MCF 10A (cell line): Measurements from ENCODE around the gene LRMDA. TPM values are rescaled to one million over a fixed set of nuclear protein-coding genes. Genes with fewer than 3 reads are reported as not detected.

ENCODE experiments used
- BruUV-seq: library from RNA; stranded (reverse); fragments of 400-500 nt; replicated peaks from 2 replicates; lab custom pipeline; 2021; lab: Mats Ljungman, UMichigan
- CTCF ChIA-PET: fragments of 300-600 bp; sonication (Branson Sonifier 250); formaldehyde crosslinking; extraction: SDS; loops from one replicate; lab custom pipeline; 2021; ENCODE audit warnings: antibody characterized with exemption, inconsistent platforms; lab: Yijun Ruan, JAX
- POLR2A ChIA-PET: fragments of 300-600, 350-650 bp; sonication (Branson Sonifier 250); formaldehyde crosslinking; extraction: SDS; loops from one replicate; lab custom pipeline; 2020; ENCODE audit warnings: antibody characterized with exemption, inconsistent platforms; lab: Yijun Ruan, JAX
- DNase-seq: peaks from one replicate; pipeline ENCODE4 v3.0.0-alpha.2; 2018; ENCODE audit not compliant: unreplicated experiment
- H3K27ac Mint-ChIP-seq: one replicate; pipeline ENCODE4 v1.8.0; 2022; ENCODE audit warnings: mild to moderate bottlenecking, low read depth, mixed read lengths; ENCODE audit not compliant: unreplicated experiment
- H3K27me3 Mint-ChIP-seq: one replicate; pipeline ENCODE4 v1.8.0; 2022; ENCODE audit warnings: mixed read lengths; ENCODE audit not compliant: insufficient read depth, unreplicated experiment
- H3K36me3 Mint-ChIP-seq: one replicate; pipeline ENCODE4 v1.8.0; 2022; ENCODE audit warnings: mild to moderate bottlenecking, moderate library complexity, mixed read lengths; ENCODE audit not compliant: insufficient read depth, unreplicated experiment
- H3K4me1 Mint-ChIP-seq: one replicate; pipeline ENCODE4 v1.8.0; 2022; ENCODE audit warnings: mixed read lengths; ENCODE audit not compliant: insufficient read depth, unreplicated experiment
- H3K4me3 Mint-ChIP-seq: one replicate; pipeline ENCODE4 v1.8.0; 2022; ENCODE audit warnings: mild to moderate bottlenecking, moderate library complexity, mixed read lengths; ENCODE audit not compliant: unreplicated experiment
- H3K9me3 Mint-ChIP-seq: one replicate; pipeline ENCODE4 v1.8.0; 2022; ENCODE audit warnings: mixed read lengths; ENCODE audit not compliant: unreplicated experiment
- intact Hi-C: fragments of 100-400 bp; cut with micrococcal nuclease; formaldehyde crosslinking; loops from 2 replicates; pipeline ENCODE4 v1.14.1; 2022
- total RNA-seq: library from RNA; stranded (reverse); gene quantifications from 2 replicates; pipeline ENCODE4 v1.2.3, GENCODE V29; 2022
- TF ChIP-seq, protein P1 (sequence below): fragments of 200-600 bp; IDR thresholded peaks from one replicate; pipeline ENCODE4 v1.8.0; 2022; ENCODE audit warnings: antibody characterized with exemption, mild to moderate bottlenecking; ENCODE audit not compliant: unreplicated experiment

The LRMDA gene
- total RNA-seq, 1 experiment from 2014 or later, result not detected

DNA sequence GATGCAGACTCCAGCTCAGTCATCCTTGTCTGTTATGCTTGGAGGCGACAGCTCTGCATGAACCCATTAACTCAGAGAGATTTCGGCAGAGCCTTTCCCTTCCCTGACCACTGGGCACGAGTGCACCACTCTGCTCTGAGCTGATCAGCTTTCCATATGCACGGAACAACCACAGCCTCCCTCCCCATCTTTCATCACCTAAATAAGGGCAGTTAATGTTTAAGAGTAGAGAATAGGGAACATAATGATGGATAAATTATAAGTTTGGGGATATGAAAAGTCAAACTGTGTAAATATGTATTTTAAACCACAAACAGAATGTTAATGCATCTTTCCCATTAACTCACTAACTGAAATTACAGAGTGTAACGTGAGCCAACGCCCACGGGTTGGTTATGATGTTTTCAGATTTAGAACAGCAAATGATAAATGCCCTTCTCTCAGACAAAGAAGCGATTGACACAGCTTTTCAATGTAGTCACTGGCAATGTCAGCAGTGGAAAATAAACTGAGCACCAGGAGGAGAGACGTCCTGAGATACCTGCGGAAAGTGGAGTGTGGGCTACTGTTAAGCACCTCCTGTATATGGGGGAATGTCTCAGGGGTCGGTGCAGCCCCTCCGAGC is 658.2 kb downstream of the LRMDA start:
- CTCF ChIA-PET, result interaction anchor here (0.7 kb wide), 1 partner anchor 127 kb away, joined by 3 read pairs; no protein-coding TSS in a partner anchor
- Mint-ChIP-seq H3K9me3 (peaks cover 7% of the 10 kb centered on the region), H3K27ac (no peak overlapping the region), H3K27me3 (peaks cover 10% of the 10 kb centered on the region), H3K4me3 (no peak overlapping the region), H3K4me1 (peaks cover 6% of the 10 kb centered on the region), H3K36me3 (no peaks in the 10 kb centered on the region)
- no TSS peak for BruUV-seq
- POLR2A ChIA-PET, result no interaction called here
- intact Hi-C loops, result no loop called here
- DNase-seq, result no peak
- TF ChIP-seq, protein P1, sequence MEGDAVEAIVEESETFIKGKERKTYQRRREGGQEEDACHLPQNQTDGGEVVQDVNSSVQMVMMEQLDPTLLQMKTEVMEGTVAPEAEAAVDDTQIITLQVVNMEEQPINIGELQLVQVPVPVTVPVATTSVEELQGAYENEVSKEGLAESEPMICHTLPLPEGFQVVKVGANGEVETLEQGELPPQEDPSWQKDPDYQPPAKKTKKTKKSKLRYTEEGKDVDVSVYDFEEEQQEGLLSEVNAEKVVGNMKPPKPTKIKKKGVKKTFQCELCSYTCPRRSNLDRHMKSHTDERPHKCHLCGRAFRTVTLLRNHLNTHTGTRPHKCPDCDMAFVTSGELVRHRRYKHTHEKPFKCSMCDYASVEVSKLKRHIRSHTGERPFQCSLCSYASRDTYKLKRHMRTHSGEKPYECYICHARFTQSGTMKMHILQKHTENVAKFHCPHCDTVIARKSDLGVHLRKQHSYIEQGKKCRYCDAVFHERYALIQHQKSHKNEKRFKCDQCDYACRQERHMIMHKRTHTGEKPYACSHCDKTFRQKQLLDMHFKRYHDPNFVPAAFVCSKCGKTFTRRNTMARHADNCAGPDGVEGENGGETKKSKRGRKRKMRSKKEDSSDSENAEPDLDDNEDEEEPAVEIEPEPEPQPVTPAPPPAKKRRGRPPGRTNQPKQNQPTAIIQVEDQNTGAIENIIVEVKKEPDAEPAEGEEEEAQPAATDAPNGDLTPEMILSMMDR, result no peak

DNA sequence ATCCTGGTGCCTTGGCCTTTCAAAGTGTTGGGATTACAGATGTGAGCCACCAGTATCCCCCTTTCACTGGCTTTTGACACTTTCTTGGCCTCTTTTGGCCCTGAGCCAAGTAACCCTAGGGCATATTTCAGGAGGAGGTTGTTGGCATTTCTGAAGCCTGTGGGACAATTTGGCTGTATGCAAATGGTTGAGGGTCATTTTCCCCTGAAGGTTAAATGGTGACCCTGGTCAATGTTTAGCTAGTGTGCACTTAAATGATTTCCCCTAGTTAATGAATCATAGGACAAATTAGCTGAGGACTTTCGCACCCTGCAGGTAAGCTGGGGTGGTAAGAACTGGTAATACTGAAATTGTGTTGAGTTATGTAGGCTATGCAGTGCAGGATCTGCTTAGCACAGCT is 660.5 kb downstream of the LRMDA start:
- H3K36me3 Mint-ChIP-seq, result no peaks in the 10 kb centered on the region
- TF ChIP-seq, protein P1, result no peak
- intact Hi-C loops, result no loop called here
- peaks cover 10% of the 10 kb centered on the region for H3K27me3 Mint-ChIP-seq
- no TSS peak for BruUV-seq
- peaks cover 7% of the 10 kb centered on the region for H3K9me3 Mint-ChIP-seq
- POLR2A ChIA-PET, result interaction anchor here (0.6 kb wide), 1 partner anchor 690 kb away, joined by 5 read pairs; no protein-coding TSS in a partner anchor
- no peak overlapping the region for H3K4me3 Mint-ChIP-seq
- DNase-seq, result no peak
- H3K27ac Mint-ChIP-seq, result no peak overlapping the region
- H3K4me1 Mint-ChIP-seq, result peaks cover under 1% of the 10 kb centered on the region
- CTCF ChIA-PET, result no interaction called here

DNA sequence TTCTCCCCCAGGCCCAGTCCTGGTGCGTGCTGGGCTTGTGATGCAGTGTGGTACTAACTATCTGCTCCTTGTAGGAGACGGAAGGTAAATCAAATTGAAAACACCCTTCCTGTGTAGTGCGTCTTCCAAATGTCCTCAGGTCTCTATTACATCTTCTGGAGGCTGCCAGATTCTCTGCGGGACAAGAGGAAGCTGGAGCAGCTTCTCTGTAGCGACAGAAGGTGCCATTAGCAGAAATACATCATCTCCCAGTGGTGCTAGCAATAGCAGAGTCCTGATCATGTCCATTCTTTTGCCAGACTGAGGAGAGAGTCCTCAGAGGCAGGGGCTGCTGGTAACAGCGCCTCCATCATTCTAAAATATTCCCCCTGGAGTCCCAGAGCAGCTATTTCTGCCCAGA is 675.2 kb downstream of the LRMDA start:
- TF ChIP-seq, protein P1, result no peak
- BruUV-seq, result no TSS peak
- ChIA-PET POLR2A (no interaction called here), CTCF (no interaction called here)
- Mint-ChIP-seq H3K4me1 (peaks cover 17% of the 10 kb centered on the region), H3K27ac (no peak overlapping the region), H3K36me3 (no peaks in the 10 kb centered on the region), H3K4me3 (no peak overlapping the region), H3K27me3 (no peaks in the 10 kb centered on the region), H3K9me3 (no peaks in the 10 kb centered on the region)
- no peak for DNase-seq
- intact Hi-C loops, result loop anchor here (10.0 kb wide), 1 partner anchor 878 kb away; no protein-coding TSS in a partner anchor

DNA sequence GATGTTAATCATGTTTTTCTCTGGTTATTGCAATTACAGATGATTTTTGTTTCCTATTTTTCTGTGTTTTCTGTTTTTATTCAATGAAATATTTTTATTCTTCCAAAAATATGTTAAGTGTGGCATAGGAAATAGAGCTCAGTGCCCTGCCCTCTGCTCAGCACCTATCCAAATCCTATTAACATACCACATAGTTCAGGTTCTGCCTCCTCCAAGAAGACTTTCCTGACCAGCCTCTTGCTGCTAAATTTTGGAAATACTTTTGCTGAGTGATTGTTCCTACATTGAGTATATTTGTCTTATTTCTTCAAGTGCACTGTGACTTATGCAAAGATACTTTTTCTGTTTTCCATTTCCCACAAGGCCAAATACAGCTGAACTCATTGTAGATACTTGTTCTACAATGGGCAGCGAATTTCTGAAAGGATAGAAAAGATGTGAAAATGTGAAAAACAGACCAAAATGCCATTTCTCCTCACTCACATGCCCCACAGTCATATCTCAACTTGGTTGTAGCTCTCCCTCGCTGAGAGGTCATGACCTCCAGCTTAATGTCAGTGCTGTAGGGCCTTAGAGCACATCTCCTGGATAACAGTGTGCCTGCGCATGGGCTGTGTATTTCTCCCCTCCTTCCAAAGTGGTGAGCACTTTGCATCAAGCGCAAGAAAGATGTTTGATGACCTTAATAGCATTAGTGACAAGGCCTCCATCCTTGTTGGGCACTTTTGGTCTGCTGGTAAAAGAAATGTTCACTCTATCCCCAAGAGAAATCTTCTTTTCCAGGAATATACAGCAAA is 677.3 kb downstream of the LRMDA start:
- TF ChIP-seq, protein P1, result no peak
- ChIA-PET POLR2A (interaction anchor here (0.8 kb wide), 1 partner anchor 37 kb away, joined by 3 read pairs; no protein-coding TSS in a partner anchor), CTCF (interaction anchor here (0.6 to 0.7 kb wide), 2 partner anchors 11 to 51 kb away, joined by 3 read pairs; no protein-coding TSS in a partner anchor)
- intact Hi-C loops, result loop anchor here (10.0 kb wide), 1 partner anchor 876 kb away; no protein-coding TSS in a partner anchor
- H3K27me3 Mint-ChIP-seq, result no peaks in the 10 kb centered on the region
- BruUV-seq, result no TSS peak
- peaks cover 7% of the 10 kb centered on the region for H3K4me1 Mint-ChIP-seq
- H3K4me3 Mint-ChIP-seq, result no peak overlapping the region
- no peaks in the 10 kb centered on the region for H3K36me3 Mint-ChIP-seq
- DNase-seq, result no peak
- no peaks in the 10 kb centered on the region for H3K9me3 Mint-ChIP-seq
- H3K27ac Mint-ChIP-seq, result no peak overlapping the region
